BJ (cell line): ENCODE data around the gene KCNF1. TPM values are rescaled to one million over a fixed set of nuclear protein-coding genes. Genes with fewer than 3 reads are reported as not detected.
"Not testable (repeated sequence)": the region's sequence is repeated elsewhere in the genome, so short reads cannot be mapped to it uniquely, and the experiment has no call there.

Experiments
- CTCF ChIA-PET: fragments of 350-600 bp; formaldehyde crosslinking; extraction: SDS; loops from one replicate; lab custom pipeline; 2021; ENCODE audit warnings: antibody characterized with exemption, inconsistent platforms; lab: Yijun Ruan, JAX
- POLR2A ChIA-PET: fragments of 300-600 bp; sonication (Branson Sonifier 250); formaldehyde crosslinking; extraction: SDS; loops from one replicate; lab custom pipeline; 2021; ENCODE audit warnings: antibody characterized with exemption; lab: Charles Lee
- DNase-seq: peaks from one replicate; pipeline ENCODE4 v3.0.0-alpha.2; 2011; ENCODE audit warnings: low read depth
- H3K27me3 ChIP-seq: 2 replicates; pipeline ENCODE4 v1.6.0; 2011; ENCODE audit warnings: low read length; ENCODE audit not compliant: control insufficient read depth, insufficient read depth
- H3K36me3 ChIP-seq: 2 replicates; pipeline ENCODE4 v1.5.1; 2011; ENCODE audit warnings: low read length; ENCODE audit not compliant: control insufficient read depth, insufficient read depth
- H3K4me3 ChIP-seq: 2 replicates; pipeline ENCODE4 v1.5.1; 2011; ENCODE audit warnings: low read depth, mild to moderate bottlenecking, control low read depth, low read length
- polyA plus RNA-seq: library from polyadenylated mRNA; depleted of rRNA; stranded (reverse); fragments of >200 nt; gene quantifications from 2 replicates; pipeline ENCODE4 v1.2.3, GENCODE V29; 2011
- TF ChIP-seq, protein P1 (sequence below): IDR thresholded peaks from 2 replicates; pipeline ENCODE4 v1.5.1; 2011; ENCODE audit warnings: low read depth, mild to moderate bottlenecking, control low read depth, inconsistent platforms, low read length, moderate library complexity; ENCODE audit not compliant: insufficient read depth

KCNF1 gene
- polyA plus RNA-seq, 1 experiment = not detected

DNA sequence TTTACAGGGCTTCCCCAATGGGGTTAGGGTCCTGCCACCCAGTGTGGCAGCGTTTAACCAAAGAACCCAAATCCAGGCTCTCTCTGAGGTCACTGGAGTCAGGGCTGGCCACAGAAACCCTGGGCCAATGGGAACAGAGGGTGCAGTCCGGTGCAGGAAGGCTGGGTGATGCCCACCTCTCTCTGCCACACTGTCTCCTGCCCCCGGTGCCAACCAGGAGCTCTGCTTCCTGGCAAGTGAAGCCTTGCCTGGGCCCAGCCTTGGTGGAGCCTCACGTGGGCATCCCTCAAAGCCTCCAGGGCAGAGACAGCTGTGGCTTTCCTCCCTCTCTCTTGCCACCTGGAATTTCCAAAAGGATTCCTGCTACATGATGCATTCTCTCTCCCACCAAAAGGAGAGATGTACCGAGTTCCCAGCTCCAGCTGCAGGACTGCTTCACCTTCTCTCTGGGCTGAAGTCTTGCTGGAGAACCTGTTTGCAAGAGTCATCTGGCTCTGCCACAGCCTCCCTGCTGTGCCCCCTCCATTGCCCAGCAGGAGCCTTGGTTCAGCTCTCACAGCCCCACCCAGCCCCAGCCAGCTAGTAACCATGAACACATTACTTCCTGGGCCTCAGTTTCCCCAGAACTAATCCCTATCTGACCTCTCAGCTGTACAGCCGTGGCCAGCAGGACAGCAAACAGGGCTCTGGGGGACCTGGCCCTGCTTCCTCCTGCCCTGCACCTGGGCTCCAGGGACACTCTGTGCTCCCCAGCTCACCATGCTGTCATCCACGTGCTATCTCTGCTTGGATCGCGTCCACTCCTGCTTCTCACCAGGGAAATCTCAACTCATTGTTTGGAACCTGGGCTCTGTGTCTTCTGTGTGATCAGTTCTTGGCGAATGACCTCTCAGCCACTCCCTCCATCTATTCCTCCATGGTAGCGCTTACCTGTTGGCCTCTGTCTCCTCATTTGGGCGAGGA, 43.4 kb downstream of the KCNF1 start:
- POLR2A ChIA-PET = no interaction called here
- CTCF ChIA-PET = interaction anchor here (0.9 kb wide), 1 partner anchor 131 kb away, joined by 3 read pairs; no protein-coding TSS in a partner anchor
- Histone ChIP-seq H3K27me3 (no peaks in the 10 kb centered on the region), H3K36me3 (no peaks in the 10 kb centered on the region), H3K4me3 (no peak overlapping the region)
- TF ChIP-seq, protein P1, sequence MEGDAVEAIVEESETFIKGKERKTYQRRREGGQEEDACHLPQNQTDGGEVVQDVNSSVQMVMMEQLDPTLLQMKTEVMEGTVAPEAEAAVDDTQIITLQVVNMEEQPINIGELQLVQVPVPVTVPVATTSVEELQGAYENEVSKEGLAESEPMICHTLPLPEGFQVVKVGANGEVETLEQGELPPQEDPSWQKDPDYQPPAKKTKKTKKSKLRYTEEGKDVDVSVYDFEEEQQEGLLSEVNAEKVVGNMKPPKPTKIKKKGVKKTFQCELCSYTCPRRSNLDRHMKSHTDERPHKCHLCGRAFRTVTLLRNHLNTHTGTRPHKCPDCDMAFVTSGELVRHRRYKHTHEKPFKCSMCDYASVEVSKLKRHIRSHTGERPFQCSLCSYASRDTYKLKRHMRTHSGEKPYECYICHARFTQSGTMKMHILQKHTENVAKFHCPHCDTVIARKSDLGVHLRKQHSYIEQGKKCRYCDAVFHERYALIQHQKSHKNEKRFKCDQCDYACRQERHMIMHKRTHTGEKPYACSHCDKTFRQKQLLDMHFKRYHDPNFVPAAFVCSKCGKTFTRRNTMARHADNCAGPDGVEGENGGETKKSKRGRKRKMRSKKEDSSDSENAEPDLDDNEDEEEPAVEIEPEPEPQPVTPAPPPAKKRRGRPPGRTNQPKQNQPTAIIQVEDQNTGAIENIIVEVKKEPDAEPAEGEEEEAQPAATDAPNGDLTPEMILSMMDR = no peak
- DNase-seq = no peak

DNA sequence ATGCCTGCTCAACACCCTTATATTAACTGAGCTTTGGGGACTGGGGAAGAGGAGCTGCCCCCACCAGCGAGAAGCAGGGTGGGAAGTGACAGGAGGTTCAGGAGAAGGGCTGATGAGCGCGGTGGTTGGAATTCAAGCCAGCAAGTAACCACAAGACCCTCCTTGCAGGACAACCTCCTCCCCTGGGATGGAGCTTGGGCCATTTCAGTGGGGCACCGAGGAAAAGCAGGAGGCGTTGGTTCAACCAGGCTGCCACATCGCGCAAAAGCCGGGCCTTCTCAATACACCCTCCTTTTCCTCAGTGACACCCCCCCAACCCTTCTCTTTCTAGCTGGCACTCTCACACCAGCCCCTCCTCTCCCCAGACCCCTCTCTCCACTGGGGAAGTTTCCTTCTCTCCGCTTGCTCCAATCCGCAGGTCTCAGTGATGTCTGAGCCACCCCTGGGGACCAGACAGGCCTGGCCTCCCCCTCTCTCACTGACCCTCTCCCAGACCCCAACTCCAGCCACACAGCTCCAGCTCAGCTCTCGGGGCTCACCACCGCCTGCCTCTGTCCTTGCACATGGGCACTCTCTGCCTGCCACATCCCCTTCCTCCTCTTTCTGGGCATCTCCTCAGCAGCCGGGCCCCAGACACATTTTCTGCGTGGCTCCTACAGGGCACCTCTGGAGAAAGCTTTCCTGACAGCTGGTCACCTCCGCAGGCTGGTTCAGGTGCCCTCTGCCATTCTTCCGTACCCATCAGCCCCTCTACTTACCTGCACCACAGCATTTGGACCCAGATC, 44.5 kb downstream of the KCNF1 start:
- TF ChIP-seq, protein P1 = no peak
- DNase-seq = no peak
- CTCF ChIA-PET = interaction anchor here (0.9 kb wide), 1 partner anchor 132 kb away, joined by 3 read pairs; no protein-coding TSS in a partner anchor
- H3K27me3 ChIP-seq = no peaks in the 10 kb centered on the region
- H3K4me3 ChIP-seq = no peak overlapping the region
- no peaks in the 10 kb centered on the region for H3K36me3 ChIP-seq
- POLR2A ChIA-PET = no interaction called here

DNA sequence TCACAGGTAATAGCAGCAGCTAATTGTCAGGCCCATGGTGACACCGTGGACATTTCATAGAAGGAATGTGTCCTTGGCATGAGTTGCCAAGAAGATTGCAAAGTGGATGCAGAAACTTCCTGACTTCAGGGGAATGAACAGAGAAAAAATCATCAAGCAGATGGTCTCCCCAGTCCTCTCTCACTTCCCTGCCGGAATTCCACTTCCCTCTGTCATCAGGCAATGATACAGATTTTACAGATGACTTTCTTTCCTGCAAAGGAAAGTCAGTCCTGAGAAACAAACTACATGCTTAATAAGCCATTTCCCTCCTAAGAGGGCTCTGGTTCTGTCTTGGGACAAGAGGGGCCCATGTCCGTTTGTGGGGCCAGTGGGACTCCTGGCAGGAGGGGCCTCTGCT, 45.7 kb downstream of the KCNF1 start:
- POLR2A ChIA-PET = no interaction called here
- CTCF ChIA-PET = no interaction called here
- H3K27me3 ChIP-seq = no peaks in the 10 kb centered on the region
- H3K4me3 ChIP-seq = no peak overlapping the region
- no peaks in the 10 kb centered on the region for H3K36me3 ChIP-seq
- DNase-seq = no peak
- TF ChIP-seq, protein P1 = no peak

DNA sequence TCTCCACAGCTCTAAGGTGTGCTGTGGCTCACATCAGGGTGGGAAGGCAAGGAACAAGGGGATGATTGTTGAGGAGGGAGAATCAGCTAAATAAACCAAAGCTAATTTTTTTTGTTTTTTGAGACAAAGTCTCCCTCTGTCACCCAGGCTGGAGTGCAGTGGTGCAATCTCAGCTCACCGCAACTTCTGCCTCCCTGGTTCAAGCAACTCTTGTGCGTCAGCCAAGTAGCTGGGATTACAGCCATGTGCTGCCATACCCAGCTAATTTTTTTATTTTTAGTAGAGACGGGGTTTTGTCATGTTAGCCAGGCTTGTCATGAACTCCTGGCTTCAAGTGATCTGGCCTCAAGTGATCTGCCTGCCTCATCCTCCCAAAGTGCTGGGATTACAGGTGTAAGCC, 46.7 kb downstream of the KCNF1 start:
- H3K36me3 ChIP-seq, DNase-seq, H3K27me3 ChIP-seq, H3K4me3 ChIP-seq, POLR2A ChIA-PET: not testable (repeated sequence)
- CTCF ChIA-PET = interaction anchor here (1.1 kb wide), 1 partner anchor 13 kb away, joined by 4 read pairs; no protein-coding TSS in a partner anchor

DNA sequence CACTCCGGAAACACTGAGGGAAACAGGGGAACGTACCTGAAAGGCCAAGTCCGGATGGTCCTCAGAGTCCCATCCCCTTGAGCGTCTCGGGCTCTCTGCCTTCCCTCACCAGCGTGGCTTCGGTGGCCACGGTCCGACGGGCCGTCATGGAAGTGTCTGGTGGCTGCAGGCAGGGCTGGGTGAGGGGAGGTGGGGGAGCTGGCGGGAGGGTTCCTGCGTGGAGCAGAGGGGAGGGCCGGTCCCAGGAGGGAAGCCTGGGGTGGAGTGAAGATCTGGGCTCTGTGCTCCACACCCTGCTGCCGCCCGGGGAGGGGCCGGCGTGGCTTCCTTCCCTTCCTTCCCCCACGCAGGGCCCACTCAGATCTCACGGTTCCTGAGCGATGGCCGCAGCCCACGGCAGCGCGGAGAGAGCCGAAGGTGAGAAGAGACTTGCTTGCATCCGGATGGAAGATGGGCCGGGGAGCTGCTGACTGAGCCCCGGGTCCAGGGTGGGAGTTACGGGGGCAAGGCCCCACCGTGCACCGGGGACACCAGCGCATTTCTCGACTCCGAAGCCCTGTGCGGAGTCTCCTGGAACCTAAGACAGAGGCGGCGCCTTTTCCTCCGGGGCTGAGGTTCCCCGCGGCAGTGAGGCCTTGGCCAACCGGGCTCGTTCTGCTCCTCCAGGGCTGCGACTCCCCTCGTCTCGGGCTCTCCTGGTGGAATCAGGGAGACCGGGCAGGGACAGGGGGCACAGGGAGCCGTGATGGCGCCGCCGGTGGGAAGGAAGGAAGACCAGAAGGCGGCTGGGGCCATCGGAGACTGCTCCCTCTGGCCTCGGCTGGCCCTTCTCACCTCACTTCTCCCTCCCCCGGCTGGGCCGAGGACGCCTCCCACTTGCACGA, 49.1 kb downstream of the KCNF1 start:
- Histone ChIP-seq H3K4me3 (no peak overlapping the region), H3K36me3 (no peaks in the 10 kb centered on the region), H3K27me3 (peaks cover 4% of the 10 kb centered on the region; the same call in 1 of the 2 replicates)
- ChIA-PET CTCF (interaction anchor here (1.6 kb wide), 1 partner anchor 164 kb away, joined by 4 read pairs; no protein-coding TSS in a partner anchor), POLR2A (interaction anchor here (0.6 kb wide), 1 partner anchor 19 kb away, joined by 9 read pairs; no protein-coding TSS in a partner anchor)
- TF ChIP-seq, protein P1 = no peak
- DNase-seq = no peak
